Karpas-422 (cell line): Measurements from ENCODE around the gene SRMS. TPM values are rescaled to one million over a fixed set of nuclear protein-coding genes. Genes with fewer than 3 reads are reported as not detected.
A peak's percentile ranks its signal among the peaks of the same experiment; 100 is the strongest.

Experiments used
- DNase-seq: peaks from one replicate; pipeline ENCODE4 v3.0.0-alpha.2; 2015
- H2AFZ ChIP-seq: fragments of 200-600 bp; sonication (generic); 2 replicates; pipeline ENCODE4 v1.6.1; 2014; ENCODE audit warnings: antibody characterized with exemption, low read length, mixed read lengths
- H3K27ac ChIP-seq: fragments of 200-600 bp; sonication (generic); 2 replicates; pipeline ENCODE4 v1.5.1; 2014; ENCODE audit warnings: mild to moderate bottlenecking, low read length, moderate library complexity
- H3K27me3 ChIP-seq: fragments of 200-600 bp; sonication (generic); 2 replicates; pipeline ENCODE4 v1.6.1; 2014; ENCODE audit warnings: low read length, mixed read lengths
- H3K36me3 ChIP-seq: fragments of 200-600 bp; sonication (generic); 2 replicates; pipeline ENCODE4 v1.6.1; 2014; ENCODE audit warnings: low read length, mixed read lengths; ENCODE audit not compliant: insufficient read depth
- H3K4me1 ChIP-seq: fragments of 200-600 bp; sonication (generic); 2 replicates; pipeline ENCODE4 v1.6.1; 2014; ENCODE audit warnings: mild to moderate bottlenecking, low read length, mixed read lengths
- H3K4me2 ChIP-seq: fragments of 200-600 bp; sonication (generic); 2 replicates; pipeline ENCODE4 v1.6.1; 2014; ENCODE audit warnings: low read length, low read depth, mild to moderate bottlenecking; ENCODE audit not compliant: poor library complexity, severe bottlenecking
- H3K4me3 ChIP-seq: fragments of 200-600 bp; sonication (generic); 2 replicates; pipeline ENCODE4 v1.5.1; 2014; ENCODE audit warnings: mild to moderate bottlenecking, antibody characterized with exemption, low read length, mixed read lengths
- H3K79me2 ChIP-seq: fragments of 200-600 bp; sonication (generic); 2 replicates; pipeline ENCODE4 v1.6.1; 2014; ENCODE audit warnings: mild to moderate bottlenecking, low read length, mixed read lengths
- H3K9ac ChIP-seq: fragments of 200-600 bp; sonication (generic); 2 replicates; pipeline ENCODE4 v1.6.0; 2014; ENCODE audit warnings: low read length
- H3K9me2 ChIP-seq: fragments of 200-600 bp; sonication (generic), shearing (Covaris generic); replicated peaks from 2 replicates; pipeline ENCODE4 v1.6.0; 2014; ENCODE audit warnings: mild to moderate bottlenecking, low read length, moderate library complexity; ENCODE audit not compliant: insufficient read depth
- H3K9me3 ChIP-seq: fragments of 300-700, 200-600 bp; sonication (generic); 2 replicates; pipeline ENCODE4 v1.6.1; 2014; ENCODE audit warnings: low read length, mixed read lengths
- H4K20me1 ChIP-seq: fragments of 200-600 bp; sonication (generic); 2 replicates; pipeline ENCODE4 v1.6.1; 2014; ENCODE audit warnings: mild to moderate bottlenecking, antibody characterized with exemption, low read length, low read depth; ENCODE audit not compliant: insufficient read depth
- total RNA-seq: library from RNA; depleted of rRNA; stranded (reverse); fragments of >200 nt; shearing (Covaris generic); gene quantifications from 2 replicates; pipeline ENCODE4 v1.2.3, GENCODE V29; 2014; ENCODE audit warnings: low replicate concordance

Gene SRMS
- total RNA-seq, 1 experiment from 2014 or later, result not detected

GRCh38 chr20:63582382-63583063, 35.0 kb upstream of the SRMS start:
- Histone ChIP-seq H3K9ac (no peak overlapping the region), H3K4me2 (no peak overlapping the region), H3K9me2 (no peaks in the 10 kb centered on the region), H3K79me2 (no peaks in the 10 kb centered on the region), H2AFZ (no peak overlapping the region), H3K4me3 (no peak overlapping the region), H4K20me1 (peaks cover 9% of the 10 kb centered on the region; the same call in 1 of the 2 replicates), H3K4me1 (no peaks in the 10 kb centered on the region), H3K27ac (no peak overlapping the region), H3K9me3 (no peaks in the 10 kb centered on the region), H3K36me3 (no peaks in the 10 kb centered on the region), H3K27me3 (no peaks in the 10 kb centered on the region)
- DNase-seq, result no peak

- H3K9me3 ChIP-seq, result no peaks in the 10 kb centered on the region
- H3K4me1 ChIP-seq, result no peaks in the 10 kb centered on the region
- no peaks in the 10 kb centered on the region for H3K36me3 ChIP-seq
- no peak overlapping the region for H3K4me3 ChIP-seq
- H2AFZ ChIP-seq, result no peak overlapping the region
- H3K9me2 ChIP-seq, result no peaks in the 10 kb centered on the region
- H3K4me2 ChIP-seq, result no peak overlapping the region
- H4K20me1 ChIP-seq, result peaks cover 9% of the 10 kb centered on the region; the same call in 1 of the 2 replicates
- DNase-seq, result peak; percentile 81
- no peak overlapping the region for H3K9ac ChIP-seq
- H3K27me3 ChIP-seq, result no peaks in the 10 kb centered on the region
- no peak overlapping the region for H3K27ac ChIP-seq
- H3K79me2 ChIP-seq, result no peaks in the 10 kb centered on the region
Measured at GRCh38 chr20:63580796-63581461, 33.4 kb upstream of the SRMS start.

GRCh38 chr20:63579017-63579694, 31.6 kb upstream of the SRMS start:
- Histone ChIP-seq H3K4me1 (peaks cover 5% of the 10 kb centered on the region), H3K36me3 (no peaks in the 10 kb centered on the region), H3K27me3 (no peaks in the 10 kb centered on the region), H3K9me3 (no peaks in the 10 kb centered on the region), H3K79me2 (no peaks in the 10 kb centered on the region), H2AFZ (no peak overlapping the region), H3K4me3 (no peak overlapping the region), H4K20me1 (peaks cover 9% of the 10 kb centered on the region; the same call in 1 of the 2 replicates), H3K4me2 (no peak overlapping the region), H3K27ac (no peak overlapping the region), H3K9me2 (no peaks in the 10 kb centered on the region), H3K9ac (no peak overlapping the region)
- no peak for DNase-seq

- no peak overlapping the region for H3K4me2 ChIP-seq
- H3K9me2 ChIP-seq, result no peaks in the 10 kb centered on the region
- no peaks in the 10 kb centered on the region for H3K36me3 ChIP-seq
- H3K9me3 ChIP-seq, result no peaks in the 10 kb centered on the region
- DNase-seq, result no peak
- H3K4me3 ChIP-seq, result no peak overlapping the region
- H4K20me1 ChIP-seq, result peaks cover 11% of the 10 kb centered on the region; the same call in 1 of the 2 replicates
- H2AFZ ChIP-seq, result no peak overlapping the region
- no peaks in the 10 kb centered on the region for H3K27me3 ChIP-seq
- H3K79me2 ChIP-seq, result no peaks in the 10 kb centered on the region
- H3K27ac ChIP-seq, result no peak overlapping the region
- H3K4me1 ChIP-seq, result peaks cover 7% of the 10 kb centered on the region
- H3K9ac ChIP-seq, result no peak overlapping the region
Measured at GRCh38 chr20:63578224-63579016, 30.9 kb upstream of the SRMS start.

- Histone ChIP-seq H3K9me2 (no peaks in the 10 kb centered on the region), H3K36me3 (no peaks in the 10 kb centered on the region), H4K20me1 (peaks cover 17% of the 10 kb centered on the region; the same call in 1 of the 2 replicates), H3K27ac (no peak overlapping the region), H3K4me2 (no peak overlapping the region), H3K4me3 (no peak overlapping the region), H2AFZ (no peak overlapping the region), H3K27me3 (no peaks in the 10 kb centered on the region), H3K9me3 (no peaks in the 10 kb centered on the region), H3K9ac (no peak overlapping the region), H3K79me2 (no peaks in the 10 kb centered on the region), H3K4me1 (peaks cover 12% of the 10 kb centered on the region)
- DNase-seq, result no peak
Measured at GRCh38 chr20:63577317-63577894, 29.9 kb upstream of the SRMS start.

GRCh38 chr20:63576311-63576710, 28.8 kb upstream of the SRMS start:
- no peak overlapping the region for H3K27ac ChIP-seq
- H3K4me1 ChIP-seq, result peaks cover 12% of the 10 kb centered on the region
- H3K79me2 ChIP-seq, result no peaks in the 10 kb centered on the region
- no peaks in the 10 kb centered on the region for H3K36me3 ChIP-seq
- no peak overlapping the region for H3K4me3 ChIP-seq
- H3K9ac ChIP-seq, result no peak overlapping the region
- DNase-seq, result no peak
- H3K9me3 ChIP-seq, result no peaks in the 10 kb centered on the region
- H3K9me2 ChIP-seq, result no peaks in the 10 kb centered on the region
- H3K27me3 ChIP-seq, result no peaks in the 10 kb centered on the region
- H2AFZ ChIP-seq, result no peak overlapping the region
- no peak overlapping the region for H3K4me2 ChIP-seq
- peaks cover 15% of the 10 kb centered on the region; the same call in 1 of the 2 replicates for H4K20me1 ChIP-seq

- H3K4me2 ChIP-seq, result no peak overlapping the region
- H2AFZ ChIP-seq, result no peak overlapping the region
- no peak overlapping the region for H3K9ac ChIP-seq
- no peaks in the 10 kb centered on the region for H3K9me3 ChIP-seq
- no peaks in the 10 kb centered on the region for H3K27me3 ChIP-seq
- no peak for DNase-seq
- H3K36me3 ChIP-seq, result no peaks in the 10 kb centered on the region
- peaks cover 12% of the 10 kb centered on the region for H3K4me1 ChIP-seq
- H3K9me2 ChIP-seq, result no peaks in the 10 kb centered on the region
- H4K20me1 ChIP-seq, result 0 out of 2 replicates have a peak, but pooled peaks cover 8% of the 10 kb centered on the region
- no peaks in the 10 kb centered on the region for H3K79me2 ChIP-seq
- no peak overlapping the region for H3K27ac ChIP-seq
- no peak overlapping the region for H3K4me3 ChIP-seq
Measured at GRCh38 chr20:63574829-63575743, 27.5 kb upstream of the SRMS start.
